Measurements from ENCODE around the gene PELI2. TPM values are rescaled to one million over a fixed set of nuclear protein-coding genes. Genes with fewer than 3 reads are reported as not detected.
A peak's percentile ranks its signal among the peaks of the same experiment; 100 is the strongest.

The PELI2 gene
- polyA plus RNA-seq, 12 donors: 3.6 to 17.7 (median 5.0) TPM; not detected in 1

DNA sequence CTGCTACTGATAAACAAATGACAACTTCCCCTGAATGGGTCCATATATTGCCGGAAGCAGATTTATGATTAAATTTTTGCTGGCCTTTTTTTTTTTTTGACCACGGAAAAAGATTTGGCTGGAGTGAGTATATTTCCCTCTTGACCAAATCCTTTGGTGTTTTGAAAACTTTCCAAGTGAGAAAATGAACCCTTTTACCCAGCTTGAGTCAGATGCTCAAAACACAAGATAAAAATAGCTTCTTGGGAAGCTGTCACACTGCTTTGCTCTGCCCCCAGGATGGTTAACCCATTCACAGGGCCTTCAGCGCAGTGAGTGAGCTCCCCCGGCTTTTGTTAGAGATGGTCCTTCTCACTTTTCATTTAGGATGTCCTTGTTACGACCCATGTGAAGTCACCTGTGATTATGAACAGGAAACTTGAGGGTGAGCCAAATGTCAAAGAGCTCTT is 224.3 kb downstream of the PELI2 start:
- peak; percentile 53 for DNase-seq

DNA sequence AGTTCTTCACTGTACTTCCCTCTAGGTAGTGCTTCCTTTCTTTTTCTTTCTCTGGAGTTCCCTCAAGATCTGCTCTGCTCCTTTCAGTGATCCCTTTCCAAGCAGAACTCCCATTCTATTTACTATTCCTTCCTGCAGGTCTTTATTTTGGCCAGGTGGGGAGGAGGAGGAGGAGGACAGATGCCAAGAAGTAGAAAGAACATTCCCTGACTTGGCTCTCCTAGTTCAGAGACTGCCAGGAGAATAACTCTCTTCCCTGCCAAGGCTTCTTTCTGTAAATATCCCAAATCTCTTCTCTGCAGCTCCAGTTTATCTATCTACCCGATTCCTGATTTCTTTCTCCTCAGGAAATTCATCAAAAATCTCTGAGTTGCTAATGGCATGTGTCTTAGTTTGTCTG is 231.7 kb downstream of the PELI2 start:
- DNase-seq: no peak
